Smooth muscle cell of bladder (primary cell): ENCODE data around the gene TREML2. TPM values are rescaled to one million over a fixed set of nuclear protein-coding genes. Genes with fewer than 3 reads are reported as not detected.

Experiments used
- total RNA-seq: library from RNA; depleted of rRNA; stranded (reverse); fragments of >200 nt; gene quantifications from 2 replicates; pipeline ENCODE4 v1.2.3, GENCODE V29; 2014

Gene TREML2
- not detected in 2 replicates for total RNA-seq

DNA sequence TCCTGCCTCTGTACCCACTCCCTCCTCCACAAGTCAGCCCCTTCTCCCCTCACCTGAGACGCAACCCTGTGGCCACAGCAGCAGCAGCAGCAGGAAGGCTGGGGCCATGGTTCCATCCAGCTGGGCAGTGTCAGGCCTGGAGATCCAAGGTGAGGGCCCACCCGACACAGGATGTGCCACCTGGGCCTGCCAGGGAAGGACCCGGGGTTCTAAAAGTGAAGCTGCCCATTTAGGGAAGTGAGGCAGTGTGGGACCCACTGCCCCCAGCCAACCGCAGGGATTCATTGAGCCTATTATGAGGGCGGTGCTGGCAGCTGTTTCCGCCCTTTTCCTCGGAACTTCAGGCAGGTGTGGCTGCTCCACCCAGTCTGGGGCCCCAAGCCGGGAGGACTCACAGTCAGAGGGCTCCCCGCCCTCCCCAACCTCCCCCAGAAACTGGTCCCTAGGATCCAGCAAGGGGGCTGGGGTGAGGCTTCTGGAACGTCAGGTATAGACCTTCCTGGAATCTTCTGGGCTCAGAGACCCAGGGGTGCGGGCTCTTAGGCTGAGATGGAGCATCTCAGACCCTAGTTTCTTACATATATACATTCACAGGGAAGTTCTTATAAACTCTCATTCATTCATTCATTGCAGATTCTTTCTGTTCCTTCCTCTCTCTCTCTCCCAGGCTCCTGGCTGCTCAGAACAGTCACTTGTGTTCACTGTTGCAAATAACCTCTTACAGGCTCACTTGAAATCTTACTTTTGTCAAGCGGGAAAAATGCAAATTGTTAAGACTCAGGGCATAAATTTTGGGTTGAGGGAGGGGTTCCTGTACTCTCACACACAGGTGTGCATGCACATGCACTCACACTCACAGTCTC is at the start of gene TREML2:
TREML2 (minus strand) TSS at position 249 of the 863 bp plus-strand sequence; CDS start at position 108, 141 bp downstream.

DNA sequence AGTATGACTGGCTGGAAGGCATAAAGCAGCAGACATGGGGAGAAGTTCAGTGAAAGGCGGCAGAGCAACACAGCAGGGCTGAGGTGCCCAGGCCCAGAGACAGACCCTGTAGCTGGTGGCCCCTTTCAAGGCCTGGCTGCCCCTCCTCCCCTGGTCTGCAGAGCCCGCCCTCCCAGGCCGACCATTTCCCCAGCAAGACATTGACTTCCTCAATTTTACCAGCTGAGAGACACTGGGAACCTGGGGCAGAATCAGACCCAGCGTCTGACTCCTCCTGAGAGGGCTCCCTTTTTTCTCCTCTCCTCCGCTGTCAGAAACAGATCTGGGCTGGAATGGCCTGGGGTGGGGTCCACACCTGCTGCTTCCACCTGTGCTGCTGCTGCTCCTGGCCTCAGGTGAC is 27.1 kb upstream of the TREML2 start, which contains the start of gene TREML4:
TREML4 (plus strand) TSS at position 254 of the 400 bp plus-strand sequence; CDS start at position 333, 79 bp downstream.

GRCh38 chr6:41162687-41163418 is 38.1 kb downstream of the TREML2 start, which contains the start of gene TREM2:
TREM2 (minus strand) TSS chr6:41163116; CDS start chr6:41163082, 34 bp downstream.

GRCh38 chr6:41153992-41154625 is 46.8 kb downstream of the TREML2 start, which contains the start of gene TREML1:
TREML1 (minus strand) TSS chr6:41154347; CDS start chr6:41154288, 59 bp downstream.

Other genes with a start within 250 kb of the TREML2 start
- gene UNC5CL, start 161.9 kb downstream of the TREML2 start, total RNA-seq: under 0.01 and 0.09 TPM in 2 replicates
- not detected in 2 replicates for gene TSPO2, start 158.7 kb downstream of the TREML2 start, total RNA-seq
- not detected in 2 replicates for gene APOBEC2, start 147.9 kb downstream of the TREML2 start, total RNA-seq
- gene OARD1, start 128.8 kb downstream of the TREML2 start, total RNA-seq: 9.1 and 9.4 TPM in 2 replicates
- 10.4 and 11.4 TPM in 2 replicates for gene NFYA, start 128.2 kb downstream of the TREML2 start, total RNA-seq
- not detected in 2 replicates for gene TREML1, start 46.8 kb downstream of the TREML2 start, total RNA-seq
- 0.28 and 0.57 TPM in 2 replicates for gene TREM2, start 38.0 kb downstream of the TREML2 start, total RNA-seq
- gene TREML4, start 27.2 kb upstream of the TREML2 start, total RNA-seq: 0.14 TPM in 1 of 2 replicates, not detected in the other
- 2.7 and 3.4 TPM in 2 replicates for gene TREM1, start 85.5 kb upstream of the TREML2 start, total RNA-seq
- gene NCR2, start 134.5 kb upstream of the TREML2 start, total RNA-seq: not detected in 2 replicates